ENCODE results near the gene TLDC2.
"Not testable (repeated sequence)": the region's sequence is repeated elsewhere in the genome, so short reads cannot be mapped to it uniquely, and the experiment has no call there.

The TLDC2 gene

GRCh38 chr20:36905566-36905965 is 29.6 kb downstream of the TLDC2 start:
- not testable (repeated sequence) for DNase-seq (ENCODE audit: low read depth in 1 of 2, low spot score in 1 of 2)

DNA sequence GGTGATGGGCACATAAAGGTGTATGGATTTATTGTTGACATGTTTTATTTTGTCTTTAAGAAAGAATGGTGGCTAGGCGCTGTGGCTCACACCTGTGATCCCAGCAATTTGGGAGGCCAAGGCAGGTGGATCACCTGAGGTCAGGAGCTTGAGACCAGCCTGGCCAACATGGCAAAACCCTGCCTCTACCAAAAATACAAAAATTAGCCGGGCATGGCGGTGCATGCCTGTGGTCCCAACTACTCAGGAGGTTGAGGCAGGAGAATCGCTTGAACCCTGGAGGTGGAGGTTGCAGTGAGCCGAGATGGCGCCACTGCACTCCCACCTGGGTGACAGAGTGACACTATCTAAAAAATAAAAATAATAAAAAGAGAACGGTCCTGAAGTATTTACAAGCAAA is 30.1 kb downstream of the TLDC2 start:
- DNase-seq (ENCODE audit: low read depth in 1 of 2, low spot score in 1 of 2) = not testable (repeated sequence)

DNA sequence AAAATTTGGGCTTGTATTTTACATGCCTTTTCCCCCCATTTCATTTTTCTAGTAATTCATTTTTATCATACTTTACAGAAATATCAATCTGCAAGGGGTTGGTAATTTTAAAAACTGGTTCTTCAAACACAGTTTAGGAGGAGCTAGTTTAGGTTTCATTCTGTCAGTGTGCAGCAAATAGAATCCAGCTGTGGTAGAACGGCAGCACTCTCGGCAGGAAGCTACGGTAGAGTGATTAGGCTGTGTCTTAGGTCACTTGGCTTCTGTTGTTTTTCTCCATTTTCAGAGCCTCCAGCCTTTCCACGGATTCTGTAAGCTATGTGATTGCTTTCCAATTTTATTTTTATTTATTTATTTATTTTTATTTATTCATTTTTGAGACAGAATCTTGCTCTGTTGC is 32.7 kb downstream of the TLDC2 start:
- no peak for DNase-seq (ENCODE audit: low read depth in 1 of 2, low spot score in 1 of 2)

DNA sequence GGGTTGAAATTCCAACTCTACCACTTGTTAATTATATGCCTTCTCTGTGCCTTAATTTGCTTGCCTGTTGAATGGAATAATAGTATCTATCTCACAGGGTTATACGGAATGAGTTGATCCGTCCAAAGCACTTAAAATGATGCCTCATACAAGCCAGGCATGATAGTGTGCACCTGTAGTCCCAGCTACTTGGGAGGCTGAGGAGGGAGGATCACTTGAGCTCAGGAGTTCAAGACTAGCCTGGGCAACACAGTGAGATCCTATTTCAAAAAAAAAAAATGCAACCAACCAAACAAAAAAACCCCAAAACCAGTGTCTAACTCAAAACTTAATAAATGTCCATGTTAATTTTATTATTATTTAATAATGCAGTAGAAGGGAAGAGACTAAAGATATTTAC is 40.3 kb downstream of the TLDC2 start:
- DNase-seq (ENCODE audit: low read depth in 1 of 2, low spot score in 1 of 2) = no peak

DNA sequence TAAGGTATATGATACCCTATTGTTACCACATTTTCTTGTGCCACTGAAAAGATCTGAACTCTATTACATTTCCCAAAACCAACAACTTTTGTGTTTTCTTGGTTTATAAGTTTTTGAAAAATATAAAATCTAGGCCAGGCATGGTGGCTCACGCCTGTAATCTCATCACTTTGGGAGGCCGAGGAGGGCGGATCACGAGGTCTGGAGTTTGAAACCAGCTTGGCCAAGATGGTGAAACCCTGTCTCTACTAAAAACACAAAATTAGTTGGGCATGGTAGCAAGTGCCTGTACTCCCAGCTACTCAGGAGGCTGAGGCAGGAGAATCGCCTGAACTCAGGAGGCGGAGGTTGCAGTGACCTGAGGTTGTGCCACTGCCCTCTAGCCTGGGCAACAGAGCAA is 41.3 kb downstream of the TLDC2 start:
- no peak for DNase-seq (ENCODE audit: low read depth in 1 of 2, low spot score in 1 of 2)

DNA sequence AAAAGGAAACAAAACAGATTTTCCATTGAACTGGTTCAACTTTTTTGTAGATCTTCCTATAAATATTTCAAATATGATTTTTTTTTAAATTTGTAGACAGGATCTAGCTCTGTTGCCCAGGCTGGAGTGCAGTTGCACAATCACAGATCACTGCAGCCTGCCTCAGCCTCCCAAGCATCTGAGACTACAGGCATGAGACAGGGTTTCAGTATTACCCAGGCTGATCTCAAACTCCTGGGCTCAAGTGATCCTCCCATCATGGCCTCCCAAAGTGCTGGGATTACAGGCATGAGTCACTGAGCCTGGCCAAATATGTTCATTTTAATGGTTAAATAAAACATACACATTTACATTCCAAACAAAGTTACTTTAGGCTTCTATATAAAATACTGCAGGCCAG is 42.0 kb downstream of the TLDC2 start:
- DNase-seq (ENCODE audit: low read depth in 1 of 2, low spot score in 1 of 2) = no peak

DNA sequence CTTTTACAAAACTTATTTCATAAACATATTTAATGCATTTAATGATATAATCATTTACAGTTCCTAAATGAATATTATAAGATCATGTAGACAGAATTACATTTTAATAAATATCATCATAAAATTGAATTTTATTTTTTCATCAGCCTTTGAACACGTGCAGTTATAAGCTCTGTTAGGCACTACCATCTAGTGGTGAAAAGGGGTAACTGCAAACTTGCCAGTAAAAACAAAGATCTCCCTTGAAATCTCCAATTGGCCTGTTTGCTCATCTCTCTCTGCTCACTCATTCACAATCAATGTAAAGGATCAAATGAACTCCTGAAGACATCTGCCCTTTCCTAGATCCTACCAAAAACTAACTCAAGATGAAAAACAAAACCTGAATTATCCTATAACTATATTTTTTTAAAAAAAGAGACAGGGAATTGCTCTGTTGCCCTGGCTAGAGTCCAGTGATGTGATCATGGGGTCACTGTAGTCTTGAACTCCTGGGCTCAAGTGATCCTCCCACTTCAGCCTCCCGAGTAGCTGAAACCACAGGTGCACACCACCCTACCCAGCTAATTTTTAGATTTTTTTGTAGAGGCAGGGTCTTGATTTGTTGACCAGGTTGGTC is 43.9 kb downstream of the TLDC2 start:
- DNase-seq (ENCODE audit: low read depth in 1 of 2, low spot score in 1 of 2) = no peak

GRCh38 chr20:36920334-36920730 is 44.4 kb downstream of the TLDC2 start:
- no peak for DNase-seq (ENCODE audit: low read depth in 1 of 2, low spot score in 1 of 2)

DNA sequence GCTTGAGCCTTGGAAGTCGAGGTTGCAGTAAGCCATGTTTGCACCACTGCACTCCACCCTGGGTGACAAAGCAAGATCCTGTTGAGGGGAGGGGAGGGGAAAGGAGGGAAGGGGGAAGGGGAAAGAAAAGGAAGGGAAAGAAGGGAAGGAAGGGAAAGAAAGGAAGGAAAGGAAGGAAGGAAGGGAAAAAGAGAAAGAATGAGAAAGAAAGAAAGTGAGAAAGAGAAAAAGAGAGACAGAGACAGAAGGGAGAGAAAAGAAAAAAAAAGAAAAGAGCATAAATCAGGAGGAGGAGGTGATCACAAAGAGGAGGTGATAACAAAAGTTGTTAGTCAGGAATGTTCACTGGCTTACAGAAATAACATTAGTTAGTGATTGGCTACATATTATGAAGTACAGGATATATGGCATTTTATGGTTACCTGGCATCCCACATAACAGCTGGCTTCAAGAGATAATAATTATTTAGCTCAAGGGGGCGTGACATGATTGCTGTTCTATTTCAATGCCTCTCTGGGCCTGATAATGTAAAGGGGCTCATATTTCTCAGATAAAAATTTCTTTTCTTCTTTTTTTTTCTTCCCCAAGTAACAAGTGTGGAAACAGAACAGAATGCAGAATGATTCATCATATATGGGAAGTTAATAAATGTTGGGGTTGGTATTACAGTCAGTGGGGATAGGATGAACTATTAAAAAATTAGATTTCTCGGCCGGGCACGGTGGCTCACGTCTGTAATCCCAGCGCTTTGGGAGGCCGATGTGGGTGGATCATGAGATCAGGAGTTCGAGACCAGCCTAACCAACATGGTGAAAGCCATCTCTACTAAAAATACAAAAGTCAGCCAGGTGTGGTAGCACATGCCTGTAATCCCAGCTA is 48.5 kb downstream of the TLDC2 start:
- no peak for DNase-seq (ENCODE audit: low read depth in 1 of 2, low spot score in 1 of 2)

- no peak for DNase-seq (ENCODE audit: low read depth in 1 of 2, low spot score in 1 of 2)
Observed at GRCh38 chr20:36925234-36925633, 49.3 kb downstream of the TLDC2 start.

- DNase-seq (ENCODE audit: low read depth in 1 of 2, low spot score in 1 of 2) = no peak
Observed at GRCh38 chr20:36926653-36927200, 50.8 kb downstream of the TLDC2 start.

DNA sequence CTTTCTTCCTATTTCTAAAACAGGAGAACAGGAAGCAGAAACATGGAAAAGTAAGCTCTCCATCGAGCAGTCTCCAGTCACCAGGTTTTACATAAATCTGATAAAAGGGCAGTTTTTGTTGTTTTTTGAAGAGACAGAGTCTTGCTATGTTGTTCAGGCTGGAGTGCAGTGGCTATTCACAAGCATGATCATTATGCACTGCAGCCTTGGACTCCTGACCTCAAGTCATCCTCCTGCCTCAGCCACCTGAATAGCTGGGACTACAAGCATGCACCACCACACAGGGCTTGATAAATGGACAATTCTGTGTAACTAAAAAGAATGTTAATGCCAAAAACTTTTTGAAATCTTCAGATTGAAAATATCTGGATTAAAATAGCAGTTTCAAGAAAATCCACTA is 51.8 kb downstream of the TLDC2 start:
- no peak for DNase-seq (ENCODE audit: low read depth in 1 of 2, low spot score in 1 of 2)

DNA sequence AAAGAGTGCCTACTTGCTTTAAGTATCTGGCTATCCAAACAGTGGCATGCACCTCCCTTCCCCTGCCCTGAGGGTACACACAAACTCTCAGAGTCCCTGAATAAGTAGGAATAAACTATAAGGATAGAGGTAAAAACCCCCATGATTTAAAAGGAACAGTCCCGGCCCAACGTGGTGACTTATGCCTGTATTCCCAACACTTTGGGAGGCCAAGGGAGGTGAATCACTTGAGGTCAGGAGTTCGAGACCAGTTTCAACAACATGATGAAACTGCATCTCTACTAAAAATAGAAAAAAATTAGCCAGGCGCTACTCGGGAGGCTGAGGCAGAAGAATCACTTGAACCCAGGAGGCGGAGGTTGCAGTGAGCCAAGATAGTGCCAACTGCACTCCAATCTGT is 53.4 kb downstream of the TLDC2 start:
- DNase-seq (ENCODE audit: low read depth in 1 of 2, low spot score in 1 of 2) = no peak

DNA sequence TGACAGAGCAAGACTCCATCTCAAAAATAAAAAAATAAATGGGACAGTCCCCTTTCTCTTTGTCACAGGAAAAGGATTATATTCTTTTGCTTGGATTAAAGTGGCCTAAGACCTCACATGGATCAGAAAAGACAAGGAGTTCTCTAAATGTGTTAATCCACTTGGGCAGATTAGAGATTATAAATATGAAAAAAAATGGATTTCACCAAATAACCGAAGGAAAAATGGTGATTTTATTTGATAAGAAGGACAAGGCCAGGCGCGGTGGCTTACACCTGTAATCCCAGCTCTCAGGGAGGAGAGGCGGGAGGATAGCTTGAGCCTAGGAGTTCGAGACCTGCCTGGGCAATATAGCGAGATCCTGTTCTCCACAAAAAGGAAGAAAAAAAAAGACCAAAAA is 53.8 kb downstream of the TLDC2 start:
- DNase-seq (ENCODE audit: low read depth in 1 of 2, low spot score in 1 of 2) = no peak

DNA sequence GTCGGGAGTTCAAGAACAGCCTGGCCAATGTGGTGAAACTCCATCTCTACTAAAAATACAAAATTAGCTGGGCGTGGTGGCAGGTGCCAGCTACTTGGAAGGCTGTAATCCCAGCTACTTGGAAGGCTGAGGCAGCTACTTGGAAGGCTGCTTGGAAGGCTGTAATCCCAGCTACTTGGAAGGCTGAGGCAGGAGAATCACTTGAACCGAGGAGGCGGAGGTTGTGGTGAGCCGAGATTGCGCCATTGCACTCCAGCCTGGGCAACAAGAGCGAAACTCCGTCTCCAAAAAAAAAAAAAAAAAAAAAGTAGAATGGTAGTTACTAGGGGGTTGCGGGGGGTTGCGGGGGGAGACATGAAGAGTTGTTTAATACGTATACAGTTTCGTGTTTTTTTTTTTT is 56.1 kb downstream of the TLDC2 start:
- not testable (repeated sequence) for DNase-seq (ENCODE audit: low read depth in 1 of 2, low spot score in 1 of 2)

DNA sequence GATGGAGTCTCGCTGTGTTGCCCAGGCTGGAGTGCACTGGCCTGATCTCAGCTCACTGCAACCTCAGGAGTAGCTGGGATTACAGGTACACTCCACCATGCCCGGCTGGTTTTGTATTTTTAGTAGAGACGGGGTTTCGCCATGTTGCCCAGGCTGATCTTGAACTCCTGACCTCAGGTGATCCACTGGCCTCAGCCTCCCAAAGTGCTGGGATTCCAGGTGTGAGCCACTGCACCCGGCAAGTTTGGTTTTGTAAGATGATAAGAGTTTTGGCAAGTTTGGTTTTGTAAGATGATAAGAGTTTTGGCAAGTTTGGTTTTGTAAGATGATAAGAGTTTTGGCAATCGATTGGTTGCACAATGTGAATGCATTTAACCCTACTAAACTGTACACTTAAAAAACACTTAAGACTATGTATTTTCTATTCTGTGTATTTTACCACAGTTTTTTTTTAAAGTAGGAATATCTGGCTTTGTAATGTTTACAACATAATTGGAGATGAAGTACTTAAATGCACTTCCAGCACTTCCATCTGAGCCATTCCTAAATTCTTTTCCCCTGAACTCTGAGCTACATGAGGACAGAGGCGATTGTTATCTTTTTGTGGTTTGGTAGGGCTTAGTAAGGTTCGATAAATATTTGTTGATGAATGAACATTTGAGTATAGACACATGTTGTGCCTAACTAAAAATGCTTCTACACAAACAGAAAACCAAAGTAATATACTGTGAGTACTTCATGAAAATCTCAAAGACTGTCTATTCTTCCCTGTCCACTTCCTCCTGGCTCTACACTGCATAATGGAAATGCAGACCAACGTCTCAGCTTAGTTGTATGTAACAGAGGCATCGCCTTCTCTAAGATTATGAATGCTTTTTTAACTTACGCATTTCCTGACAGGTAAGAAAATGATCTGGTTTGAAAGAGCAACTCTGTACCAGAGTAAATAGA is 56.8 kb downstream of the TLDC2 start:
- no peak for DNase-seq (ENCODE audit: low read depth in 1 of 2, low spot score in 1 of 2)

- DNase-seq (ENCODE audit: low read depth in 1 of 2, low spot score in 1 of 2) = not testable (repeated sequence)
Observed at GRCh38 chr20:36933571-36933970, 57.6 kb downstream of the TLDC2 start.

DNA sequence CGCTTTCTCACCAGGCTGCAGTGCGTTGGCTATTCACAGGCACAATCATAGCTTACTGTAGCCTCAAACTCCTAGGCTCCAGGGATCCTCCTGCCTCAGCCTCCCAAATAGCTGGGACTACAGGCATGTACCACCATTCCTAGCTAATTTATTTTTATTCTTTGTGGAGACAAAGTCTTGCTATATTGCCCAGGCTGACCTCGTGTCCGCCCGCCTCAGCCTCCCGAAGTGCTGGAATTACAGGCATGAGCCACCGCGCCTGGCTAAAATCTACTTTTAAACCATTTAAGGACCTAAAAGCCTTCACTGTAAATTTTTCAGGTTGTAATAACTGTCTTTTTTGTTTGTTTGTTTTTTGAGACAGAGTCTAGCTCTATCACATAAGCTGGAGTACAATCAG is 60.4 kb downstream of the TLDC2 start:
- DNase-seq (ENCODE audit: low read depth in 1 of 2, low spot score in 1 of 2) = no peak

DNA sequence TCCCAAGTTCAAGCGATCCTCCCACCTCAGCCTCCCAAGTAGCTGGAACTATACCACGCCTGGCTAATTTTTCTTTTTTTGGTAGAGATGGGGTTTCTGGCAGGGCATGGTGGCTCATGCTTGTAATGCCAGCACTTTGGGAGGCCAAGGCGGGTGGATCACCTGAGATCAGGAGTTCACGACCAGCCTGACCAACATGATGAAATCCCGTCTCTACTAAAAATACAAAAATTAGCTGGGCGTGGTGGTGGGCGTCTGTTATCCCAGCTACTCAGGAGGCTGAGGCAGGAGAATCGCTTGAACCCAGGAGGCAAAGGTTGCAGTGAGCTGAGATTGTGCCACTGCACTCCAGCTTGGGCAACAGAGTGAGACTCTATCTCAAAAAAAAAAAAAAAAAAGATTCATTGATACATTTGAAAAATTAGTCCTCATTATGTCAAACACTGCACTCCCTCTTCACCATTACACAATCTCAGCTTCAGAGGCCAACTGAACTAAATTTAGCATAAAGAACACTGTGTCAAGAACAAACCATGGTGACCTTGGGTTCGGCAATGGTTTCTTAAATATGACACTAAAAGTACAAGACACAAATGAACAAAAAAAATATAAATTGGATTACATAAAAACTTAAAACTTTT is 60.9 kb downstream of the TLDC2 start:
- not testable (repeated sequence) for DNase-seq (ENCODE audit: low read depth in 1 of 2, low spot score in 1 of 2)

GRCh38 chr20:36937402-36937770 is 61.4 kb downstream of the TLDC2 start:
- no peak for DNase-seq (ENCODE audit: low read depth in 1 of 2, low spot score in 1 of 2)

DNA sequence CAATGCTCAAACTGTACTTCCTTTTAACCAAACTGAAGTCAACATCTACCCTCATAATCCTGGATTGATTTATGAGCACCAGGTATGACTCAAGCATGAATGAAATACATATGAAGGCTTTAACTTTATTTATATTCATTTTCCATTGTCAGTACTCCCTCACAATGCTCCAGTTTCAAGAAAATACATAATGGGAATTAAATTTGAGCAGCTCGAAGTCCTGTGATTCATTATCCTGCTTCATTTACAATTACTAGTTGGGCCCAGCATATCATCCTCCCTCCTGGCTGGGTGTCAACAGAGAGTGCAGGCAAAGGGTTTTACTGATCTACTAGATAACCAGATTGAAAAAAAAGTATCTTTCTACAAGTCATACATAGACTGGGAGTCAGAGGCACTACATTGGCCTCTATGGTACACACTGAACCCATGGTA is 65.5 kb downstream of the TLDC2 start:
- no peak for DNase-seq (ENCODE audit: low read depth in 1 of 2, low spot score in 1 of 2)
